Superior temporal gyrus (tissue), 1 donor: Measurements from ENCODE around the gene RTL10.

Experiments
- DNase-seq: peaks from one replicate; pipeline ENCODE4 v3.0.0-alpha.2; 2016; ENCODE audit errors: extremely low spot score

Gene RTL10

GRCh38 chr22:19854778-19855503 is at the start of gene RTL10, which contains the start of gene GNB1L:
TSS of gene RTL10 (minus strand) at chr22:19854874. CDS start at chr22:19852261, 2,613 bp downstream.
TSS of gene GNB1L (minus strand) at chr22:19854874. CDS start at chr22:19821355, 33,519 bp downstream.
- DNase-seq = peak; percentile 97

- no peak for DNase-seq
Observed at GRCh38 chr22:19904174-19904856, 49.6 kb upstream of the RTL10 start.

GRCh38 chr22:19903513-19903912 is 48.8 kb upstream of the RTL10 start:
- DNase-seq = no peak

GRCh38 chr22:19903031-19903430 is 48.4 kb upstream of the RTL10 start:
- DNase-seq = no peak

GRCh38 chr22:19902245-19902715 is 47.6 kb upstream of the RTL10 start:
- no peak for DNase-seq

GRCh38 chr22:19901577-19902244 is 47.0 kb upstream of the RTL10 start:
- no peak for DNase-seq

GRCh38 chr22:19900707-19901436 is 46.2 kb upstream of the RTL10 start:
- no peak for DNase-seq

- no peak for DNase-seq
Observed at GRCh38 chr22:19898831-19899567, 44.3 kb upstream of the RTL10 start.

- no peak for DNase-seq
Observed at GRCh38 chr22:19898145-19898544, 43.5 kb upstream of the RTL10 start.

- no peak for DNase-seq
Observed at GRCh38 chr22:19897726-19898125, 43.1 kb upstream of the RTL10 start.

GRCh38 chr22:19896665-19897355 is 42.1 kb upstream of the RTL10 start:
- no peak for DNase-seq

- DNase-seq = no peak
Observed at GRCh38 chr22:19895160-19895849, 40.6 kb upstream of the RTL10 start.

- DNase-seq = no peak
Observed at GRCh38 chr22:19893363-19893762, 38.7 kb upstream of the RTL10 start.

GRCh38 chr22:19892925-19893324 is 38.3 kb upstream of the RTL10 start:
- no peak for DNase-seq

- no peak for DNase-seq
Observed at GRCh38 chr22:19892257-19892879, 37.7 kb upstream of the RTL10 start.

GRCh38 chr22:19891317-19892256 is 36.9 kb upstream of the RTL10 start:
- no peak for DNase-seq

GRCh38 chr22:19890502-19891316 is 36.0 kb upstream of the RTL10 start:
- DNase-seq = no peak
